Psoas muscle (tissue), 8 donors: ENCODE data around the gene EEFSEC. TPM values are rescaled to one million over a fixed set of nuclear protein-coding genes. Genes with fewer than 3 reads are reported as not detected.

Experiments used
- ATAC-seq, 4 donors: fragments of 200-7000 bp; cut with Tn5 transposase; one replicate each; pipeline ENCODE4 v1.9.1; 2020; ENCODE audit warnings: moderate library complexity in 3 of 4, mild to moderate bottlenecking in 2 of 4
- DNase-seq, 2 donors: peaks; one replicate each; pipeline ENCODE4 v3.0.0-alpha.2; 2020
- H3K27ac ChIP-seq: fragments of 200-600 bp; one replicate; pipeline ENCODE4 v1.8.0; 2022
- H3K27me3 ChIP-seq, 3 donors: fragments of 200-600 bp in 1 of 3; one replicate each; pipeline versions ENCODE4 v1.6.1 to v1.8.0; 2013 to 2022; ENCODE audit warnings: low read length in 2 of 3, mild to moderate bottlenecking in 2 of 3, moderate library complexity in 1 of 3; ENCODE audit not compliant: insufficient read depth in 3 of 3
- H3K36me3 ChIP-seq, 2 donors: fragments of 200-600 bp in 1 of 2; one replicate each; pipeline versions ENCODE4 v1.6.1 to v1.8.0; 2013 to 2022; ENCODE audit warnings: low read depth in 1 of 2, mild to moderate bottlenecking in 1 of 2, moderate library complexity in 1 of 2; ENCODE audit not compliant: insufficient read depth in 1 of 2
- H3K4me1 ChIP-seq: fragments of 200-600 bp; one replicate; pipeline ENCODE4 v1.8.0; 2022
- H3K4me3 ChIP-seq: fragments of 200-600 bp; one replicate; pipeline ENCODE4 v1.8.0; 2022; ENCODE audit warnings: mild to moderate bottlenecking
- H3K9me3 ChIP-seq: fragments of 200-600 bp; one replicate; pipeline ENCODE4 v1.8.0; 2022
- WGBS, 3 donors: extraction: QIAGEN DNeasy Blood & Tissue Kit; methylation state at CpG; one replicate each; pipeline versions ENCODE4 v1.1.6 to v1.1.7; 2013; 5-methylcytosine and 5-hydroxymethylcytosine counted together
- intact Hi-C, 2 donors: fragments of 100-400 bp; cut with DNase I; formaldehyde crosslinking; loops; one replicate each; pipeline versions ENCODE4 v1.11.0 to v1.14.2; 2022
- polyA plus RNA-seq, 3 donors: library from polyadenylated mRNA; stranded (reverse); fragments of 200-250 nt; gene quantifications; one replicate each; pipeline ENCODE4 v1.2.3, GENCODE V29; 2013
- total RNA-seq, 4 donors: library from RNA; stranded (reverse); fragmentation: NEBNext Ultra II Directional in 2 of 4; extraction: Animal tissue kit (Norgen Biotek cat#: 25700) in 2 of 4; gene quantifications; one replicate each; pipeline versions ENCODE4 v1.2.1 to v1.2.4, GENCODE V29; 2021 to 2023
- TF ChIP-seq, protein P1 (sequence below): fragments of 200-600 bp; IDR thresholded peaks from one replicate; pipeline ENCODE4 v1.8.0; 2022; ENCODE audit warnings: antibody characterized with exemption
- donor health status: healthy with polysubstance abuse.
- donor health status: DM: no; HTN: no; CAD: no; lungs with moderate emphysema.
- donor health status: Bipolar disorder and iron deficiency.
- donor health status: healthy.
- donor health status: DM: yes; HTN: yes; CAD: no.
- donor health status: DM: no; HTN: no; CAD: no.
- donor health status: DM: no; HTN: no; CAD: no.
- donor health status: DM: yes; HTN: yes; CAD: no.

Gene EEFSEC
- total and polyA plus RNA-seq, 7 donors: 10.7 to 18.9 (median 14.0) TPM

DNA sequence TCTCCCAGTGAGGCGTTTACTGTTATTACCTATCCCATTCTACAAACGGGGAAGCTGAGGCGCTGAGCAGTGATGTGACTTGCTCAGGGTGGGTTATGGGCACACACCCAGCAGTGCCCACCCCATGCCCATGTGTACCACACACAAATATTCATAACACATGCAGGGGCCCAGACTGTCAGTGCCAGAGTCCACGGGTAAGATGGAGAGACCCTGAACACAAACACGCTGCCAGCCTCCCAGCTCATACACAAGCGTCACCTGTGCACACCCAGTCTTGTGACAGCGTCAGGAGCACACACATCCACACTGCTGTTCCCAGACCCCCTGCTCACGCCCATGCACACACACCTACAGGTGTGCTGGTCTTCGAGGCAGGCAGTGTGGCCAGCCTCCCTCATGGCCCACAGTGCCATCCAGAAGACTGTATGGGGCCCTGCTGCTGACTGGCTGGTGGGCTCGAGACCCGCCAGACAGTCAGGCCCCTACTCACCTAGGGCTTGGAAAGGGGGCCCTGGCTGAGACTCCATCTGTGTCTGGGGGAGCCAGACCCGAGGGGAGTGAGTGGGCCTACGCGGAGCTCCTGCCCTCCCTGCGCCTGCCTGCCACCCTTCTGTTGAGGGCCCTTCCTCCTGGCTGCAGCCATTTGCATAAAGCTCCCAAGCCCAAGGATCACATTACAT is 274.0 kb downstream of the EEFSEC start:
- no peak overlapping the region for H3K27ac ChIP-seq
- WGBS, 3 donors: 89 to 91% (median 90%) methylated on average over 15 of the region's 15 CpGs
- TF ChIP-seq, protein P1, sequence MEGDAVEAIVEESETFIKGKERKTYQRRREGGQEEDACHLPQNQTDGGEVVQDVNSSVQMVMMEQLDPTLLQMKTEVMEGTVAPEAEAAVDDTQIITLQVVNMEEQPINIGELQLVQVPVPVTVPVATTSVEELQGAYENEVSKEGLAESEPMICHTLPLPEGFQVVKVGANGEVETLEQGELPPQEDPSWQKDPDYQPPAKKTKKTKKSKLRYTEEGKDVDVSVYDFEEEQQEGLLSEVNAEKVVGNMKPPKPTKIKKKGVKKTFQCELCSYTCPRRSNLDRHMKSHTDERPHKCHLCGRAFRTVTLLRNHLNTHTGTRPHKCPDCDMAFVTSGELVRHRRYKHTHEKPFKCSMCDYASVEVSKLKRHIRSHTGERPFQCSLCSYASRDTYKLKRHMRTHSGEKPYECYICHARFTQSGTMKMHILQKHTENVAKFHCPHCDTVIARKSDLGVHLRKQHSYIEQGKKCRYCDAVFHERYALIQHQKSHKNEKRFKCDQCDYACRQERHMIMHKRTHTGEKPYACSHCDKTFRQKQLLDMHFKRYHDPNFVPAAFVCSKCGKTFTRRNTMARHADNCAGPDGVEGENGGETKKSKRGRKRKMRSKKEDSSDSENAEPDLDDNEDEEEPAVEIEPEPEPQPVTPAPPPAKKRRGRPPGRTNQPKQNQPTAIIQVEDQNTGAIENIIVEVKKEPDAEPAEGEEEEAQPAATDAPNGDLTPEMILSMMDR: no peak
- peaks cover 3% of the 10 kb centered on the region for H3K4me1 ChIP-seq
- intact Hi-C loops: loop anchor here (2.0 to 5.0 kb wide), 4 partner anchors 70 to 181 kb away; no protein-coding TSS in a partner anchor
- no peaks in the 10 kb centered on the region for H3K9me3 ChIP-seq
- peaks cover 0 to 15% (median 3%) of the 10 kb centered on the region in 3 donors for H3K27me3 ChIP-seq
- H3K4me3 ChIP-seq: no peak overlapping the region
- ATAC-seq: no peak
- H3K36me3 ChIP-seq: no peaks in the 10 kb centered on the region
- peak in 1 of 2 donors; percentile 43 for DNase-seq

DNA sequence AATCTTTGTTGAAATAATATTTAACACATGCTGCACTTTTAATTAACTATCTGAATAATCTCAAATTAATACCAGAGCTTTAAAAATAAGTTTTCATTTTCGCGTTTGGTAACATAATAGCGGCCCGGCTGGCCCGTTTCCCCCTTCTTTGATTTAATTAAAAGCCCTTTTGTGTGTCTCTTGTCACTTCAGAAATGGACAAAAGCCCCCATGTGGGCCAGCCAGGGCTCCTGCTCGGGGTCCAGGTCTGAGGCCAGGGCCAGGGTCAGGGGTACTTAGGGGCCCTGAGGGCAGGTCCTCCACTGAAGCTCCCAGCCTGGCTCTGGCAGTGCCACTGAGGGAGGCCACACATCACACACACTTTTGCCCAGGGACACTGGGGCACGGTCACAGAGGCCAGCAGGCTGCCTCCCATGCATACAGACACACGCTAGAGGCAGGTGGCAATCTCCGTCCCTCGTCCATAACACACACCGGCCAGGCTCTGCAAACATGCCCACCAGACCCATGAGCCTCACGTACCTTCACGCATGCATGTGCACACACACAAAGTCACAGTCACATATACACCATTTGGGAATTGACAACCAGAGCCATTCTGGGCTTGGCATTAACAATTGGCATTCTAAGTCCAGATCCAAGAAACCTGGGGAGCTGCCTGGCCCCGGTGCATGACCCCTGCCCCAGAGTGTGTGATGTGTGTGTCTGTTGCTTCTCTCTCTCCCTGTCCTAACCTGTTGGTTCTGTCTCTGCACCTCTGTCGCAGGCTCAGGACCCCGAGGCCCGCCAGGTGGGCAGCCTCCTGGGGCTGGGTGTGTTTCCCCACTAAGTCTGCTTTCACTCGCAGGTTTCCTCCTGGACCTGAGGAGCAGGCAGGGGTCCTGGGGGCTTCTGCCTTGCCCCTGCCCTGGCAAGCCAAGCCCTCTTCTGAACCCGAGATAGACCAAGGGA is 274.9 kb downstream of the EEFSEC start:
- peak in 1 of 2 donors; percentile 35 for DNase-seq
- H3K27me3 ChIP-seq: peaks cover 0 to 24% (median 6%) of the 10 kb centered on the region in 3 donors
- intact Hi-C loops: loop anchor here (2.0 to 5.0 kb wide), 4 partner anchors 69 to 181 kb away; no protein-coding TSS in a partner anchor
- H3K4me1 ChIP-seq: peaks cover 9% of the 10 kb centered on the region
- 89 to 94% (median 93%) methylated on average over 19 of the region's 19 CpGs for WGBS, 3 donors
- H3K36me3 ChIP-seq: no peaks in the 10 kb centered on the region
- no peak for ATAC-seq
- TF ChIP-seq, protein P1: no peak
- no peak overlapping the region for H3K4me3 ChIP-seq
- no peak overlapping the region for H3K27ac ChIP-seq
- no peaks in the 10 kb centered on the region for H3K9me3 ChIP-seq

DNA sequence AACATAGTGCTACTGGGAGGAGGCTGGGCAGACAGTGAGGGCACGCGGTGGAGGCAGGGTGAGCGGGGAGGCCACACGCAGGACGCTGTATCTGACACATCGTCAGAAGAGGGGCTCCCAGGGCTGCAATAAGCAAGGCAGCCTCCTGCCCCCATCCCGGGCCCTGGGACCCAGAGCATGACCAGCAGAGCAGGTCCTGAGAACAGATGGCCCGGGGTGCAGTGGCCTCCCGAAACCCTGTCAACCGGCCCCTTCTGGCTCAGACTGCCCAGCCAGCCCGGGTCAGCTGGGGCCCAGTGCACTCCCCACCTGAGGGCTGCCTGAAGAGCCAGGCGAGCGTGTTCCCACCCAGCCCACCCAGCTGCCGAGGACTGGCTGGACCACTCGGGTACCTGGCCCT is 276.0 kb downstream of the EEFSEC start:
- DNase-seq (peak in 1 of 2 donors; percentile 27), ATAC-seq (no peak)
- Histone ChIP-seq H3K36me3 (no peaks in the 10 kb centered on the region), H3K27ac (no peak overlapping the region), H3K4me3 (no peak overlapping the region), H3K4me1 (peaks cover 9% of the 10 kb centered on the region), H3K27me3 (peaks cover 0 to 29% (median 12%) of the 10 kb centered on the region in 3 donors), H3K9me3 (no peaks in the 10 kb centered on the region)
- intact Hi-C loops: loop anchor here in 1 of 2 donors (5.0 kb wide), 2 partner anchors 68 to 178 kb away; no protein-coding TSS in a partner anchor
- TF ChIP-seq, protein P1: no peak
- 80 to 93% (median 87%) methylated on average over 14 to 15 of the region's 15 CpGs for WGBS, 3 donors

DNA sequence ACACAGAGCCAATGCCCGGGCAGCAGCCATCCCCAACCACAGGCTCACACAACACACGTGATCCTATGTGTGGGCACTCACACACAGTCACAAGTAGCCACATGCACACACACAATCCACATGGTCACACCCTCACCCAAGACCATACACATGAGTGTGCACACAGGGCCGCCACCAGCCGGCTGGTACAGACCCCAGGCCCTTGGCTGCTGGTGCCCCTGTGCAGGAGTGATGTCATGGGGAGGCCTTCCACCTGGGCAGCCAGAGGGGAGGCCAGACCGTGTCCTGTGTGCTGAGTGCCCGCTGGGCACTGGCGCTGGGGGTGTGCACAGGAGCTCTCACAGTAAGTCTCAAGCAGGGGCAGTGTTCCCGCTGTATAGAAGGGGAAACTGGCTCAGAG is 276.5 kb downstream of the EEFSEC start:
- no peak for ATAC-seq
- Histone ChIP-seq H3K4me1 (peaks cover 9% of the 10 kb centered on the region), H3K27me3 (peaks cover 0 to 29% (median 12%) of the 10 kb centered on the region in 3 donors), H3K9me3 (no peaks in the 10 kb centered on the region), H3K27ac (no peak overlapping the region), H3K36me3 (no peaks in the 10 kb centered on the region), H3K4me3 (no peak overlapping the region)
- 89 to 90% (median 90%) methylated on average over 8 of the region's 8 CpGs for WGBS, 3 donors
- no peak for DNase-seq
- intact Hi-C loops: loop anchor here in 1 of 2 donors (5.0 kb wide), 2 partner anchors 68 to 178 kb away; no protein-coding TSS in a partner anchor
- TF ChIP-seq, protein P1: no peak
